ENCODE results near the gene GPC1.

- no peak for TF ChIP-seq MAX (IDR thresholded peaks at IDR 0.05; ENCODE audit: insufficient read depth, insufficient read length)
- TF ChIP-seq, protein P1, sequence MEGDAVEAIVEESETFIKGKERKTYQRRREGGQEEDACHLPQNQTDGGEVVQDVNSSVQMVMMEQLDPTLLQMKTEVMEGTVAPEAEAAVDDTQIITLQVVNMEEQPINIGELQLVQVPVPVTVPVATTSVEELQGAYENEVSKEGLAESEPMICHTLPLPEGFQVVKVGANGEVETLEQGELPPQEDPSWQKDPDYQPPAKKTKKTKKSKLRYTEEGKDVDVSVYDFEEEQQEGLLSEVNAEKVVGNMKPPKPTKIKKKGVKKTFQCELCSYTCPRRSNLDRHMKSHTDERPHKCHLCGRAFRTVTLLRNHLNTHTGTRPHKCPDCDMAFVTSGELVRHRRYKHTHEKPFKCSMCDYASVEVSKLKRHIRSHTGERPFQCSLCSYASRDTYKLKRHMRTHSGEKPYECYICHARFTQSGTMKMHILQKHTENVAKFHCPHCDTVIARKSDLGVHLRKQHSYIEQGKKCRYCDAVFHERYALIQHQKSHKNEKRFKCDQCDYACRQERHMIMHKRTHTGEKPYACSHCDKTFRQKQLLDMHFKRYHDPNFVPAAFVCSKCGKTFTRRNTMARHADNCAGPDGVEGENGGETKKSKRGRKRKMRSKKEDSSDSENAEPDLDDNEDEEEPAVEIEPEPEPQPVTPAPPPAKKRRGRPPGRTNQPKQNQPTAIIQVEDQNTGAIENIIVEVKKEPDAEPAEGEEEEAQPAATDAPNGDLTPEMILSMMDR (IDR thresholded peaks at IDR 0.05; ENCODE audit: extremely low read depth in 1 of 2, insufficient read depth in 1 of 2, low read depth in 1 of 2, low read length in 2 of 2): no peak
- no peak for TF ChIP-seq EZH2 (IDR thresholded peaks at IDR 0.05; ENCODE audit: borderline replicate concordance, low read depth, low read length, severe bottlenecking)
- no peak for TF ChIP-seq POLR2A (IDR thresholded peaks at IDR 0.05; ENCODE audit: low read depth, low read length)
- no peak for TF ChIP-seq FOS (IDR thresholded peaks at IDR 0.05; ENCODE audit: borderline replicate concordance, insufficient read depth, low read length)
Measured at GRCh38 chr2:240389302-240389805, 46.1 kb upstream of the GPC1 start.
